Inflammatory macrophage treated with lipopolysaccharide for 4 hours (primary cell): ENCODE results near the gene SYNPR.

Source experiments
- DNase-seq: peaks from one replicate; pipeline ENCODE4 v3.0.0-alpha.2; 2020

Gene SYNPR

GRCh38 chr3:63386568-63386967 is 108.5 kb downstream of the SYNPR start:
- no peak for DNase-seq

- no peak for DNase-seq
Observed at GRCh38 chr3:63387568-63387967, 109.5 kb downstream of the SYNPR start.

- DNase-seq, result no peak
Observed at GRCh38 chr3:63390710-63391230, 112.7 kb downstream of the SYNPR start.

GRCh38 chr3:63395960-63396359 is 117.9 kb downstream of the SYNPR start:
- peak; percentile 1 for DNase-seq

- DNase-seq, result no peak
Observed at GRCh38 chr3:63400246-63400860, 122.2 kb downstream of the SYNPR start.

GRCh38 chr3:63405882-63406281 is 127.8 kb downstream of the SYNPR start:
- no peak for DNase-seq

- no peak for DNase-seq
Observed at GRCh38 chr3:63413523-63413922, 135.4 kb downstream of the SYNPR start.

- no peak for DNase-seq
Observed at GRCh38 chr3:63414607-63415006, 136.5 kb downstream of the SYNPR start.

GRCh38 chr3:63429905-63430304 is 151.8 kb downstream of the SYNPR start:
- no peak for DNase-seq

- no peak for DNase-seq
Observed at GRCh38 chr3:63430875-63431274, 152.8 kb downstream of the SYNPR start.

- DNase-seq, result no peak
Observed at GRCh38 chr3:63437858-63438257, 159.8 kb downstream of the SYNPR start.

GRCh38 chr3:63438826-63439371 is 160.8 kb downstream of the SYNPR start:
- no peak for DNase-seq

- no peak for DNase-seq
Observed at GRCh38 chr3:63441262-63441661, 163.2 kb downstream of the SYNPR start.

GRCh38 chr3:63442918-63443317 is 164.8 kb downstream of the SYNPR start:
- no peak for DNase-seq

- no peak for DNase-seq
Observed at GRCh38 chr3:63450023-63450422, 171.9 kb downstream of the SYNPR start.

- no peak for DNase-seq
Observed at GRCh38 chr3:63450634-63451363, 172.7 kb downstream of the SYNPR start.

GRCh38 chr3:63456901-63457300 is 178.8 kb downstream of the SYNPR start:
- DNase-seq, result no peak

GRCh38 chr3:63458405-63458804 is 180.3 kb downstream of the SYNPR start:
- no peak for DNase-seq

- DNase-seq, result no peak
Observed at GRCh38 chr3:63462732-63463131, 184.6 kb downstream of the SYNPR start.

GRCh38 chr3:63467392-63467791 is 189.3 kb downstream of the SYNPR start:
- DNase-seq, result no peak

GRCh38 chr3:63470745-63471144 is 192.6 kb downstream of the SYNPR start:
- no peak for DNase-seq

- no peak for DNase-seq
Observed at GRCh38 chr3:63471781-63472180, 193.7 kb downstream of the SYNPR start.

GRCh38 chr3:63473641-63474166 is 195.6 kb downstream of the SYNPR start:
- no peak for DNase-seq
